ENCODE results near the gene SLC43A3.

DNA sequence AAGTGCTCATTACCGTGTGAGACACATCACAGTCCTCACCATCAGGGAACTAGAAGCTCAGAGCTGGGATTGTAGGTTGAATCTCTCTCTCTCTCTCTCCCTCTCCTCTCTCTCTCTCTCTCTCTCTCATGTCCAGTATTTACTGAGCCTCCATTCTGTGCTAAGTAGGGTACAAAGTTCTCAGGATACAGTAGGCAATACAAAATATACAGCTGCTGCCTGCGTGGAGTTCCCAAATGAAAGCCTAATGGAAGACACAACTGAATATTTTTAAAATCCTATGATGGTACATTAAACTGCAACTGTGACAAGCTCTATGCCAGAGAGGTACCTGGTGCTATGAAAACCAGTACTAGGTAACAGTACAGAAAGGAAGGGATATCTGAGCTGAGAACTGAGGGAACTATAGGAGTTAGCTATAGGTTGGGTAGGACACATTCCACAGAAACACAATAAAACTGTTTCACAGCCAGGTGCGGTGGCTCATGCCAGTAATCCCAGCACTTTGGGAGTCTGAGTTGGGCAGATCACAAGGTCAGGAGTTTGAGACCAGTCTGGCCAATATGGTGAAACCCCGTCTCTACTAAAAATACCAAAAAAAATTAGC is 26.8 kb downstream of the SLC43A3 start:
- TF ChIP-seq RAD21 (IDR thresholded peaks at IDR 0.05; ENCODE audit: low read length), result no peak
- TF ChIP-seq POLR2A (IDR thresholded peaks at IDR 0.05; ENCODE audit: low read depth, low read length), result no peak
- no peak for TF ChIP-seq CTCF (conservative IDR thresholded peaks at IDR 0.05; ENCODE audit: low read depth, low read length)
- no peak for TF ChIP-seq NFE2L2 (IDR thresholded peaks at IDR 0.05; ENCODE audit: low read depth, low read length)
- no peak for TF ChIP-seq MXI1 (IDR thresholded peaks at IDR 0.05; ENCODE audit: borderline replicate concordance, low read depth, low read length)
- TF ChIP-seq MAFK (IDR thresholded peaks at IDR 0.05; ENCODE audit: low read depth, low read length), result no peak
- no peak for TF ChIP-seq RCOR1 (IDR thresholded peaks at IDR 0.05; ENCODE audit: insufficient replicate concordance, low read length)
- TF ChIP-seq CEBPB (IDR thresholded peaks at IDR 0.05; ENCODE audit: low read depth, low read length), result no peak
- no peak for TF ChIP-seq RFX5 (IDR thresholded peaks at IDR 0.05; ENCODE audit: low read depth, low read length)
- TF ChIP-seq BHLHE40 (IDR thresholded peaks at IDR 0.05; ENCODE audit: low read depth, low read length), result no peak

Measured in IMR-90 (cell line).